Measurements from ENCODE around the gene USP22. TPM values are rescaled to one million over a fixed set of nuclear protein-coding genes. Genes with fewer than 3 reads are reported as not detected.
A peak's percentile ranks its signal among the peaks of the same experiment; 100 is the strongest.

Gene USP22
- total RNA-seq, 2 experiments from 2014 or later, result 194 to 217 TPM

- no peak overlapping the region for H3K4me3 ChIP-seq (ENCODE audit: low read length)
- no peaks in the 10 kb centered on the region for H3K36me3 ChIP-seq (ENCODE audit: insufficient read depth, low read length)
- H3K4me1 Mint-ChIP-seq (ENCODE audit: low read depth), result no peaks in the 10 kb centered on the region
- no peak overlapping the region for H3K27ac ChIP-seq (ENCODE audit: low read depth in 1 of 2, low read length in 2 of 2)
- H3K27me3 Mint-ChIP-seq, result no peaks in the 10 kb centered on the region
- H3K27ac Mint-ChIP-seq, result no peak overlapping the region
- H3K36me3 Mint-ChIP-seq (ENCODE audit: low read depth), result no peaks in the 10 kb centered on the region
- POLR2A ChIA-PET, result no interaction called here
- intact Hi-C loops (cut with DNase I, micrococcal nuclease), result no loop called here
- no peaks in the 10 kb centered on the region for H3K4me1 ChIP-seq (ENCODE audit: insufficient read depth, low read length)
- CTCF ChIA-PET, result no interaction called here
- no peaks in the 10 kb centered on the region for H3K9me3 ChIP-seq (ENCODE audit: control insufficient read depth in 1 of 2, insufficient read depth in 1 of 2, low read length in 2 of 2)
- no peak overlapping the region for H3K4me3 Mint-ChIP-seq
- no peak for ATAC-seq (ENCODE audit: poor library complexity)
- peak in 1 of 14 experiments; percentile 4 for DNase-seq
- TF ChIP-seq CTCF (IDR thresholded peaks at IDR 0.05), result no peak
- no peaks in the 10 kb centered on the region for H3K27me3 ChIP-seq (ENCODE audit: control insufficient read depth in 1 of 2, insufficient read depth in 2 of 2, low read length in 2 of 2)
- no peaks in the 10 kb centered on the region for H3K9me3 Mint-ChIP-seq
These were observed 55.9 kb downstream of the USP22 start for GRCh38 chr17:20986767-20987510.

GRCh38 chr17:20983359-20983637, 59.5 kb downstream of the USP22 start:
- no peaks in the 10 kb centered on the region for H3K9me3 ChIP-seq (ENCODE audit: control insufficient read depth in 1 of 2, insufficient read depth in 1 of 2, low read length in 2 of 2)
- no peaks in the 10 kb centered on the region for H3K4me1 ChIP-seq (ENCODE audit: insufficient read depth, low read length)
- ChIA-PET CTCF (no interaction called here), POLR2A (no interaction called here)
- intact Hi-C loops (cut with DNase I, micrococcal nuclease), result no loop called here
- Mint-ChIP-seq H3K9me3 (no peaks in the 10 kb centered on the region), H3K27ac (no peak overlapping the region), H3K36me3 (ENCODE audit: low read depth) (no peaks in the 10 kb centered on the region), H3K4me1 (ENCODE audit: low read depth) (no peaks in the 10 kb centered on the region), H3K4me3 (no peak overlapping the region), H3K27me3 (peaks cover 23% of the 10 kb centered on the region)
- DNase-seq (no peak), ATAC-seq (ENCODE audit: poor library complexity) (no peak)
- no peak overlapping the region for H3K4me3 ChIP-seq (ENCODE audit: low read length)
- peaks cover 10% of the 10 kb centered on the region in 2 experiments for H3K27me3 ChIP-seq (ENCODE audit: control insufficient read depth in 1 of 2, insufficient read depth in 2 of 2, low read length in 2 of 2)
- no peak for TF ChIP-seq CTCF (IDR thresholded peaks at IDR 0.05)
- no peaks in the 10 kb centered on the region for H3K36me3 ChIP-seq (ENCODE audit: insufficient read depth, low read length)
- no peak overlapping the region for H3K27ac ChIP-seq (ENCODE audit: low read depth in 1 of 2, low read length in 2 of 2)

DNA sequence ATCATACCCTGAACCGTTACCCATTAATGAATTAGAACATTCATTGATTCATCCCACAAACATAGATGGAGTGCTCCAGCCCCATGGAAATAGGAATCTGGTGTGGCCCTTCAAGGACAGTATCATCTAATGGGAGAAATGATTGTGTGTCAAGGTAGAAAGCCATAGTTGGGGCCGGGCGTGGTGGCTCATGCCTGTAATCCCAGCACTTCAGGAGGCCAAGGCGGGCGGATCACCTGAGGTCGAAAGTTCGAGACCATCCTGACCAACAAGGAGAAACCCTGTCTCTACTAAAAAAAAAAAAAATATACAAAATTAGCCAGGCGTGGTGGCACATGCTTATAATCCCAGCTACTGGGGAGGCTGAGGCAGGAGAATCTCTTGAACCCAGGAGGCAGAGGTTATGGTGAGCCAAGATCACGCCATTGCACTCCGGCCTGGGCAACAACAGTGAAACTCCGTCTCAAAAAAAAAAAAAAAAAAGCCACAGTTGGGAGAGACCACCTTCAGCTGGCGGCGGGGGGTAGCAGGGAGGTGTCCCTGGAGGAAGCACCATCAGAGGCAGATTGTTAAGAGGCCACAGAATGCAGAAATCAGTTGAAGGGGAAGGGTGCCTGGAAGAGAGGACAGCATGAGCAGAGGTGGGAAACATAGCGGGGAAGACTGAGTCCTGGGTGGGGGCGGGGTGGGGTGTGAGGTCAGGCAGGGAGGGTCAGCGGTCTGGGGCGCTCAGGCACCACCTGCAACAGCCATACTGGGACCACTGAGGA, 60.0 kb downstream of the USP22 start:
- Histone ChIP-seq H3K36me3 (ENCODE audit: insufficient read depth, low read length) (no peaks in the 10 kb centered on the region), H3K27ac (ENCODE audit: low read depth in 1 of 2, low read length in 2 of 2) (no peak overlapping the region), H3K9me3 (ENCODE audit: control insufficient read depth in 1 of 2, insufficient read depth in 1 of 2, low read length in 2 of 2) (no peaks in the 10 kb centered on the region), H3K4me3 (ENCODE audit: low read length) (no peak overlapping the region), H3K4me1 (ENCODE audit: insufficient read depth, low read length) (no peaks in the 10 kb centered on the region), H3K27me3 (ENCODE audit: control insufficient read depth in 1 of 2, insufficient read depth in 2 of 2, low read length in 2 of 2) (peaks cover 10% of the 10 kb centered on the region in 2 experiments)
- TF ChIP-seq CTCF (IDR thresholded peaks at IDR 0.05), result no peak
- H3K36me3 Mint-ChIP-seq (ENCODE audit: low read depth), result no peaks in the 10 kb centered on the region
- ATAC-seq (ENCODE audit: poor library complexity) (no peak), DNase-seq (no peak)
- POLR2A ChIA-PET, result no interaction called here
- H3K4me1 Mint-ChIP-seq (ENCODE audit: low read depth), result no peaks in the 10 kb centered on the region
- intact Hi-C loops (cut with DNase I, micrococcal nuclease), result no loop called here
- no peak overlapping the region for H3K4me3 Mint-ChIP-seq
- CTCF ChIA-PET, result no interaction called here
- peaks cover 23% of the 10 kb centered on the region for H3K27me3 Mint-ChIP-seq
- H3K27ac Mint-ChIP-seq, result no peak overlapping the region
- H3K9me3 Mint-ChIP-seq, result no peaks in the 10 kb centered on the region

Measured in CD4-positive, alpha-beta T cell (primary cell).